GM23248 (cell line): ENCODE data around the gene PKHD1. TPM values are rescaled to one million over a fixed set of nuclear protein-coding genes. Genes with fewer than 3 reads are reported as not detected.

Experiments used
- DNase-seq: peaks from one replicate; pipeline ENCODE4 v3.0.0-alpha.2; 2015
- H2AFZ ChIP-seq: fragments of 200-600 bp; sonication (generic); 2 replicates; pipeline ENCODE4 v1.6.1; 2016; ENCODE audit warnings: antibody characterized with exemption
- H3F3A ChIP-seq: fragments of 200-600 bp; sonication (generic); 2 replicates; pipeline ENCODE4 v1.6.1; 2016; ENCODE audit warnings: mild to moderate bottlenecking, antibody characterized with exemption, mixed run types; ENCODE audit not compliant: insufficient read depth
- H3K27ac ChIP-seq: fragments of 200-600 bp; sonication (generic); 2 replicates; pipeline ENCODE4 v1.5.1; 2016; ENCODE audit warnings: mild to moderate bottlenecking
- H3K27me3 ChIP-seq: fragments of 200-600 bp; sonication (generic); replicated peaks from 2 replicates; pipeline ENCODE4 v1.6.1; 2016; ENCODE audit warnings: mild to moderate bottlenecking; ENCODE audit not compliant: insufficient read depth
- H3K36me3 ChIP-seq: fragments of 200-600 bp; sonication (generic); 2 replicates; pipeline ENCODE4 v1.6.1; 2016; ENCODE audit warnings: low read depth, mild to moderate bottlenecking
- H3K4me1 ChIP-seq: fragments of 200-600 bp; sonication (generic); 2 replicates; pipeline ENCODE4 v1.6.1; 2016; ENCODE audit warnings: mild to moderate bottlenecking; ENCODE audit not compliant: insufficient read depth
- H3K4me2 ChIP-seq: fragments of 200-600 bp; sonication (generic); one replicate; pipeline ENCODE4 v1.6.1; 2016; ENCODE audit warnings: mild to moderate bottlenecking; ENCODE audit not compliant: unreplicated experiment
- H3K4me3 ChIP-seq: fragments of 200-600 bp; sonication (generic); 2 replicates; pipeline ENCODE4 v1.5.1; 2016; ENCODE audit warnings: mild to moderate bottlenecking
- H3K79me2 ChIP-seq: fragments of 200-600 bp; sonication (generic); 2 replicates; pipeline ENCODE4 v1.6.1; 2016; ENCODE audit warnings: mild to moderate bottlenecking; ENCODE audit not compliant: insufficient read depth
- H3K9ac ChIP-seq: fragments of 200-600 bp; sonication (generic); 2 replicates; pipeline ENCODE4 v1.6.1; 2016; ENCODE audit warnings: mild to moderate bottlenecking
- H3K9me2 ChIP-seq: fragments of 200-600 bp; sonication (generic); 2 replicates; pipeline ENCODE4 v1.6.1; 2016; ENCODE audit warnings: mixed run types, mild to moderate bottlenecking, moderate library complexity; ENCODE audit not compliant: insufficient read depth
- H3K9me3 ChIP-seq: fragments of 200-600 bp; sonication (generic); one replicate; pipeline ENCODE4 v1.6.1; 2017; ENCODE audit warnings: low read depth
- H4K20me1 ChIP-seq: fragments of 200-600 bp; sonication (generic); 2 replicates; pipeline ENCODE4 v1.6.0; 2016; ENCODE audit not compliant: insufficient read depth
- EZH2 ChIP-seq: fragments of 200-600 bp; sonication (generic); IDR thresholded peaks from 2 replicates; pipeline ENCODE4 v1.6.1; 2018; ENCODE audit warnings: antibody characterized with exemption, mild to moderate bottlenecking; ENCODE audit not compliant: insufficient read depth, poor library complexity, severe bottlenecking
- EZH2phosphoT487 ChIP-seq: fragments of 200-600 bp; sonication (generic); IDR thresholded peaks from 2 replicates; pipeline ENCODE4 v1.6.1; 2018; ENCODE audit warnings: antibody characterized with exemption, moderate library complexity, mild to moderate bottlenecking, low read depth; ENCODE audit not compliant: insufficient read depth
- WGBS, 2 experiments: methylation state at CpG; one replicate each; pipeline ENCODE4 v1.1.6; 2015 to 2017; ENCODE audit warnings: low lambda C conversion rate in 2 of 2, low coverage in 1 of 2; ENCODE audit errors: missing lambda C conversion rate in 2 of 2; 5-methylcytosine and 5-hydroxymethylcytosine counted together
- in situ Hi-C: fragments of 300-500 bp; cut with MboI; formaldehyde crosslinking; loops from 2 replicates; pipeline ENCODE4 v1.15.0; 2020
- polyA plus RNA-seq: library from polyadenylated mRNA; unstranded; fragments of >200 nt; fragmentation: Nextera tagmentation; extraction: Ambion mirVana; gene quantifications from 2 replicates; pipeline ENCODE4 v1.2.1, GENCODE V29; 2016
- total RNA-seq: library from RNA; depleted of rRNA; stranded (reverse); fragments of >200 nt; shearing (Covaris generic); gene quantifications from 2 replicates; pipeline ENCODE4 v1.2.3, GENCODE V29; 2014

Gene PKHD1
- total and polyA plus RNA-seq, 2 experiments from 2014 or later, result not detected

- Histone ChIP-seq H2AFZ (no peak overlapping the region), H3K9me3 (no peaks in the 10 kb centered on the region), H3K36me3 (no peaks in the 10 kb centered on the region), H3K4me3 (no peak overlapping the region), H3K9ac (no peak overlapping the region), H3K4me2 (no peak overlapping the region), H4K20me1 (no peaks in the 10 kb centered on the region), H3K4me1 (no peaks in the 10 kb centered on the region), H3F3A (no peaks in the 10 kb centered on the region), H3K27me3 (no peaks in the 10 kb centered on the region), H3K79me2 (no peaks in the 10 kb centered on the region), H3K27ac (no peak overlapping the region), H3K9me2 (no peaks in the 10 kb centered on the region)
- TF ChIP-seq EZH2 (no peak), EZH2phosphoT487 (no peak)
- DNase-seq, result no peak
- in situ Hi-C loops, result no loop called here
- WGBS, 2 experiments, result 15% methylated on average over 9 of the region's 9 CpGs
Measured at GRCh38 chr6:51651132-51651817, 436.1 kb downstream of the PKHD1 start.

- no peak for TF ChIP-seq EZH2phosphoT487
- TF ChIP-seq EZH2, result no peak
- Histone ChIP-seq H3K79me2 (no peaks in the 10 kb centered on the region), H3K9me3 (no peaks in the 10 kb centered on the region), H3K4me1 (no peaks in the 10 kb centered on the region), H3K27ac (no peak overlapping the region), H3K36me3 (no peaks in the 10 kb centered on the region), H2AFZ (no peak overlapping the region), H3K4me3 (no peak overlapping the region), H3K9me2 (no peaks in the 10 kb centered on the region), H3K27me3 (no peaks in the 10 kb centered on the region), H3K9ac (no peak overlapping the region), H3K4me2 (no peak overlapping the region), H3F3A (no peaks in the 10 kb centered on the region), H4K20me1 (no peaks in the 10 kb centered on the region)
- DNase-seq, result no peak
- in situ Hi-C loops, result no loop called here
Measured at GRCh38 chr6:51648774-51649173, 438.6 kb downstream of the PKHD1 start.

DNA sequence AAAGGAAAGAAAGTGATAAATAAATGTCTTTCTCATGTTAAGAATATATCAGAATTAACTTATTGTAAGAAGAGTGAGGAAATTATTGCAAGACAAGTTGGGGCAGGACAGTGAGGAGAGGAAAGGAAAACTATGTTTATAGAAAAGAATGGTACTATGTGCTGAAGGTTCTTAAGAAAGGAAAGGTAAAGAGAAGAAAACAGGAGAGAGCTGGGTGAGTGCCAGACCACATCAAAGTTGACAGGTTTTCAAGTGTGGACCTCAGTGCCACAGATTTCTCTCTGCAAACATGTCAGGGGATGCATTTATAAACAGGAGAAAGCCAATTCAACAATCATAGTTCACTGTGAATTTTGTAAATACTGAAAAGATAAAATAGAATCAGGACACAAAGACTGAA, 439.2 kb downstream of the PKHD1 start:
- H3K4me2 ChIP-seq, result no peak overlapping the region
- no peaks in the 10 kb centered on the region for H3K27me3 ChIP-seq
- no peaks in the 10 kb centered on the region for H3K79me2 ChIP-seq
- no peaks in the 10 kb centered on the region for H3F3A ChIP-seq
- H3K9ac ChIP-seq, result no peak overlapping the region
- no peaks in the 10 kb centered on the region for H4K20me1 ChIP-seq
- no peaks in the 10 kb centered on the region for H3K9me3 ChIP-seq
- no peaks in the 10 kb centered on the region for H3K36me3 ChIP-seq
- no peaks in the 10 kb centered on the region for H3K4me1 ChIP-seq
- in situ Hi-C loops, result no loop called here
- no peak for DNase-seq
- no peak overlapping the region for H3K4me3 ChIP-seq
- no peak overlapping the region for H2AFZ ChIP-seq
- H3K27ac ChIP-seq, result no peak overlapping the region
- H3K9me2 ChIP-seq, result no peaks in the 10 kb centered on the region
- TF ChIP-seq EZH2, result no peak
- no peak for TF ChIP-seq EZH2phosphoT487

DNA sequence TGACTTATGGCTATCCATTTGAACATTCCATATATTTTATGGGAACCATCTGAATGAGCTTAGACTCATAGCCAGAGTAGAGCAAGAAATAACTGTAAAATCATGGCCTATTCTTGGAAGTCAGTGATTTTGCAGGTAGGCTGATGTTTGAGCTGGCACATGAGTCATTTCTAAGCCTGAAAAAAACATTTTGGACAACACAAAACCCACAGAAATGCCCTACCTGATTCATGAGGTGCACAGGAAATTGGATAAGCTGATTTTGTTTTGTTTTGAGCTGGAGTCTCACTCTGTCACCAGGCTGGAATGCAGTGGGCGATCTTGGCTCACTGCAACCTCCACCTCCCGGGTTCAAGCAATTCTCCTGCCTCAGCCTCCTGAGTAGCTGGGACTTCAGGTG, 443.0 kb downstream of the PKHD1 start:
- Histone ChIP-seq H3K79me2 (no peaks in the 10 kb centered on the region), H3K4me3 (no peak overlapping the region), H3K9me3 (no peaks in the 10 kb centered on the region), H3K36me3 (no peaks in the 10 kb centered on the region), H3K9me2 (no peaks in the 10 kb centered on the region), H3K4me1 (no peaks in the 10 kb centered on the region), H3F3A (no peaks in the 10 kb centered on the region), H4K20me1 (no peaks in the 10 kb centered on the region), H2AFZ (no peak overlapping the region), H3K4me2 (no peak overlapping the region), H3K27me3 (no peaks in the 10 kb centered on the region), H3K9ac (no peak overlapping the region), H3K27ac (no peak overlapping the region)
- no peak for DNase-seq
- in situ Hi-C loops, result no loop called here
- TF ChIP-seq EZH2phosphoT487 (no peak), EZH2 (no peak)
- WGBS, 2 experiments, result 29 to 40% methylated on average over 2 of the region's 2 CpGs

DNA sequence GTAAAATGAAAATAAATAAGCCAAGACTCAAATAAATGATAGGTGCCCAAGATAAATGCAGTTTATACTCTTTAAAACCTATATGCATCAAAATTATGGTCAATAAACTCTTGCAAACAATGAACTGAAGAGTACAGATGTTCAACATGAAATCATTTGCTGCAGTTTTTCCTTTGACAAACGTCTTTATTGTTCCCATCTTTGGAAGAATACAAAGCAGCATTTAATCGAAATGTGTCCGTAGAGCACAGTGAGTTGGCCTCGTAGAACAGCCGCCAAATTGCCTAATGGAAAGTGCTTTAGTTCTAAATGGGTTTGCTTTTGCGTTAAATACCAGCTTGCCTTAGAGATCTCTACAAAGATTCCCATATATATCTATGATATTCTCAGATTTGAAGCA, 447.4 kb downstream of the PKHD1 start:
- H3K9me2 ChIP-seq, result no peaks in the 10 kb centered on the region
- no peak overlapping the region for H2AFZ ChIP-seq
- H3K79me2 ChIP-seq, result no peaks in the 10 kb centered on the region
- H3K9ac ChIP-seq, result no peak overlapping the region
- no peaks in the 10 kb centered on the region for H3K4me1 ChIP-seq
- DNase-seq, result no peak
- 30 to 40% methylated on average over 6 of the region's 6 CpGs for WGBS, 2 experiments
- no peaks in the 10 kb centered on the region for H3K9me3 ChIP-seq
- H4K20me1 ChIP-seq, result no peaks in the 10 kb centered on the region
- H3K4me2 ChIP-seq, result no peak overlapping the region
- H3K36me3 ChIP-seq, result no peaks in the 10 kb centered on the region
- no peaks in the 10 kb centered on the region for H3F3A ChIP-seq
- no peaks in the 10 kb centered on the region for H3K27me3 ChIP-seq
- in situ Hi-C loops, result no loop called here
- no peak for TF ChIP-seq EZH2
- no peak for TF ChIP-seq EZH2phosphoT487
- H3K4me3 ChIP-seq, result no peak overlapping the region
- H3K27ac ChIP-seq, result no peak overlapping the region
